Parathyroid adenoma (tissue), 2 donors: ENCODE measurements around the gene SERPINA3.

Source experiments
- H2AFZ ChIP-seq: fragments of 300-600 bp; sonication (generic); one replicate; pipeline ENCODE4 v1.7.0; 2017; ENCODE audit warnings: antibody characterized with exemption, mild to moderate bottlenecking
- H3K27ac ChIP-seq: fragments of 300-600 bp; sonication (generic); one replicate; pipeline ENCODE4 v1.7.0; 2017
- H3K27me3 ChIP-seq: fragments of 300-600 bp; sonication (generic); one replicate; pipeline ENCODE4 v1.7.0; 2017; ENCODE audit warnings: low read length; ENCODE audit not compliant: control insufficient read depth, insufficient read depth
- H3K36me3 ChIP-seq: fragments of 300-600 bp; sonication (generic); one replicate; pipeline ENCODE4 v1.7.0; 2017; ENCODE audit warnings: low read length; ENCODE audit not compliant: control insufficient read depth, insufficient read depth
- H3K4me1 ChIP-seq: fragments of 300-600 bp; sonication (generic); one replicate; pipeline ENCODE4 v1.7.0; 2017; ENCODE audit warnings: control low read depth
- H3K4me2 ChIP-seq: fragments of 300-600 bp; sonication (generic); one replicate; pipeline ENCODE4 v1.7.0; 2017; ENCODE audit warnings: low read length
- H3K4me3 ChIP-seq: fragments of 300-600 bp; sonication (generic); one replicate; pipeline ENCODE4 v1.7.0; 2017; ENCODE audit warnings: low read depth, low read length
- H3K79me2 ChIP-seq: fragments of 300-600 bp; sonication (generic); one replicate; pipeline ENCODE4 v1.7.0; 2017; ENCODE audit warnings: control low read depth
- H3K9ac ChIP-seq: fragments of 300-600 bp; sonication (generic); one replicate; pipeline ENCODE4 v1.7.0; 2017; ENCODE audit warnings: mild to moderate bottlenecking
- H3K9me3 ChIP-seq: fragments of 300-600 bp; sonication (generic); one replicate; pipeline ENCODE4 v1.7.0; 2017; ENCODE audit warnings: low read length; ENCODE audit not compliant: control insufficient read depth
- TF ChIP-seq, protein P1 (sequence below): fragments of 300-600 bp; sonication (generic); IDR thresholded peaks from one replicate; pipeline ENCODE4 v1.7.0; 2017; ENCODE audit warnings: antibody characterized with exemption, mild to moderate bottlenecking
- donor health status: primary hyperparathyroidism.

SERPINA3 gene

GRCh38 chr14:94665121-94665520 lies 52.9 kb downstream of the SERPINA3 start:
- Histone ChIP-seq H3K27me3 (no peaks in the 10 kb centered on the region), H3K4me1 (no peaks in the 10 kb centered on the region), H3K9me3 (no peaks in the 10 kb centered on the region), H3K36me3 (no peaks in the 10 kb centered on the region), H2AFZ (no peak overlapping the region), H3K9ac (no peak overlapping the region), H3K79me2 (no peaks in the 10 kb centered on the region), H3K27ac (no peak overlapping the region), H3K4me2 (no peak overlapping the region), H3K4me3 (no peak overlapping the region)
- TF ChIP-seq, protein P1, sequence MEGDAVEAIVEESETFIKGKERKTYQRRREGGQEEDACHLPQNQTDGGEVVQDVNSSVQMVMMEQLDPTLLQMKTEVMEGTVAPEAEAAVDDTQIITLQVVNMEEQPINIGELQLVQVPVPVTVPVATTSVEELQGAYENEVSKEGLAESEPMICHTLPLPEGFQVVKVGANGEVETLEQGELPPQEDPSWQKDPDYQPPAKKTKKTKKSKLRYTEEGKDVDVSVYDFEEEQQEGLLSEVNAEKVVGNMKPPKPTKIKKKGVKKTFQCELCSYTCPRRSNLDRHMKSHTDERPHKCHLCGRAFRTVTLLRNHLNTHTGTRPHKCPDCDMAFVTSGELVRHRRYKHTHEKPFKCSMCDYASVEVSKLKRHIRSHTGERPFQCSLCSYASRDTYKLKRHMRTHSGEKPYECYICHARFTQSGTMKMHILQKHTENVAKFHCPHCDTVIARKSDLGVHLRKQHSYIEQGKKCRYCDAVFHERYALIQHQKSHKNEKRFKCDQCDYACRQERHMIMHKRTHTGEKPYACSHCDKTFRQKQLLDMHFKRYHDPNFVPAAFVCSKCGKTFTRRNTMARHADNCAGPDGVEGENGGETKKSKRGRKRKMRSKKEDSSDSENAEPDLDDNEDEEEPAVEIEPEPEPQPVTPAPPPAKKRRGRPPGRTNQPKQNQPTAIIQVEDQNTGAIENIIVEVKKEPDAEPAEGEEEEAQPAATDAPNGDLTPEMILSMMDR, result no peak

DNA sequence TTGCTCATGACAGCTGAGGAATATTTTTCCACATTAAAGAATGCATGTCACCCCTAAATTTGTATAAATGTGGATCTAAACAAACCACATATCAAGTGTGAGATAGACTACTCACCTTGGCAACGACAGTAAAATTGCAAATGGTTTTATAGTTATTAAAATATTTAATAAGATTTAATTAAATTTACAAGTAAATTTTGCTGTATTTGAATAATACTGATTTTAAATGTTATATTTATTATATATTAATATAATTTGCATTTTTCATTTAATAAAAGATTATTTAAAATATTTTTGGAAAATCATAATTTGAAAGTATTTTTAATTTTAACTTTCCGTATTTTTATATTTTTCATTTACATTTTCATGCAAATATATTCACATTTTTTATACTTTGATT lies 53.4 kb downstream of the SERPINA3 start:
- Histone ChIP-seq H3K4me1 (no peaks in the 10 kb centered on the region), H2AFZ (no peak overlapping the region), H3K4me2 (no peak overlapping the region), H3K9ac (no peak overlapping the region), H3K4me3 (no peak overlapping the region), H3K79me2 (no peaks in the 10 kb centered on the region), H3K9me3 (no peaks in the 10 kb centered on the region), H3K27me3 (no peaks in the 10 kb centered on the region), H3K36me3 (no peaks in the 10 kb centered on the region), H3K27ac (no peak overlapping the region)
- TF ChIP-seq, protein P1, result no peak

GRCh38 chr14:94670692-94671285 lies 58.6 kb downstream of the SERPINA3 start:
- H3K9ac ChIP-seq, result no peak overlapping the region
- H2AFZ ChIP-seq, result no peak overlapping the region
- H3K27ac ChIP-seq, result no peak overlapping the region
- TF ChIP-seq, protein P1, result no peak
- H3K79me2 ChIP-seq, result no peaks in the 10 kb centered on the region
- no peaks in the 10 kb centered on the region for H3K36me3 ChIP-seq
- H3K9me3 ChIP-seq, result no peaks in the 10 kb centered on the region
- H3K4me3 ChIP-seq, result no peak overlapping the region
- no peaks in the 10 kb centered on the region for H3K4me1 ChIP-seq
- H3K27me3 ChIP-seq, result no peaks in the 10 kb centered on the region
- H3K4me2 ChIP-seq, result no peak overlapping the region

DNA sequence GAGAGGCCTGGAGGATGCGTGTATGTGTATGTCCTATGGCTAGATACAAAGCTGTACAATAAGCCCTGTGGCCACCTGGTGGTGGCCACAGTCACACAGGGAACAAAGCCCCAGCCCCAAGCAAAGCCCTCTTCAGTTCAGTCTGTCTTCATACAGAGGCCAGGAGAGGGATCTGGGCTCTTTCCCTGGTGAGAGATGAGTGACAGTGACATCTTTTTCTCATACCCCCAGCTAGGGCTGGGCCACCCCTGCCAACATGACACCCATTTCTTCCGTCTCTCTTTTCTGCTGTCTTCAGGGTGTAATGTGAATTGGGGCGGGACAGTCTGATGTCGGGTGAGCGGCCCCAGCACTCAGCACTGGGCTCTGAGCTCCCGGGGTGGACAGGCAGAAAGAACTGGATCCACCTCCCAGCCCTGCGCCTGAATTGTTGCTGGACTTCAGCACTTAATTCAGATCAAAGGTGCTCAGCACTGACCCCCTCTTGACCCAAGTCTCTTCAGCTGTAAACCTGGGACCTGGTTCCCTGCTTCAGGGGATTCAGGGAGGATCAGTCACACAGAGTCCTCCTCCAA lies 59.8 kb downstream of the SERPINA3 start:
- H2AFZ ChIP-seq, result no peak overlapping the region
- no peaks in the 10 kb centered on the region for H3K27me3 ChIP-seq
- no peaks in the 10 kb centered on the region for H3K36me3 ChIP-seq
- no peak overlapping the region for H3K9ac ChIP-seq
- H3K79me2 ChIP-seq, result no peaks in the 10 kb centered on the region
- no peak overlapping the region for H3K27ac ChIP-seq
- TF ChIP-seq, protein P1, result no peak
- H3K9me3 ChIP-seq, result no peaks in the 10 kb centered on the region
- no peaks in the 10 kb centered on the region for H3K4me1 ChIP-seq
- H3K4me3 ChIP-seq, result no peak overlapping the region
- no peak overlapping the region for H3K4me2 ChIP-seq

- Histone ChIP-seq H3K9ac (no peak overlapping the region), H3K9me3 (no peaks in the 10 kb centered on the region), H3K36me3 (no peaks in the 10 kb centered on the region), H3K27me3 (no peaks in the 10 kb centered on the region), H2AFZ (no peak overlapping the region), H3K4me2 (no peak overlapping the region), H3K79me2 (no peaks in the 10 kb centered on the region), H3K4me1 (no peaks in the 10 kb centered on the region), H3K4me3 (no peak overlapping the region), H3K27ac (no peak overlapping the region)
- TF ChIP-seq, protein P1, result no peak
These were observed 60.9 kb downstream of the SERPINA3 start for GRCh38 chr14:94673071-94673470.
